WTC11 (cell line): ENCODE data around the gene SRPX. TPM values are rescaled to one million over a fixed set of nuclear protein-coding genes. Genes with fewer than 3 reads are reported as not detected.

Source experiments
- ATAC-seq: fragments of 200-7000 bp; cut with Tn5 transposase; 2 replicates; pipeline ENCODE4 v1.10.0; 2021; ENCODE audit warnings: mild to moderate bottlenecking, moderate library complexity
- CTCF ChIA-PET: fragments of 300-600 bp; sonication (Branson Sonifier 250); formaldehyde crosslinking; loops from one replicate; lab custom pipeline; 2021; ENCODE audit warnings: antibody characterized with exemption; lab: Charles Lee
- POLR2A ChIA-PET: fragments of 350-600 bp; sonication (Branson Sonifier 250); formaldehyde crosslinking; loops from one replicate; lab custom pipeline; 2021; ENCODE audit warnings: antibody characterized with exemption; lab: Charles Lee
- DNase-seq: peaks from one replicate; pipeline ENCODE4 v3.0.0; 2021; ENCODE audit warnings: low spot score
- H3K27ac Mint-ChIP-seq: 2 replicates; pipeline ENCODE4 v1.8.0; 2021; ENCODE audit warnings: mixed read lengths
- H3K27me3 Mint-ChIP-seq: 2 replicates; pipeline ENCODE4 v1.8.0; 2021; ENCODE audit warnings: low read depth, mild to moderate bottlenecking, moderate library complexity, mixed read lengths
- H3K36me3 Mint-ChIP-seq: 2 replicates; pipeline ENCODE4 v1.8.0; 2021; ENCODE audit warnings: mixed read lengths
- H3K4me1 Mint-ChIP-seq: 2 replicates; pipeline ENCODE4 v1.8.0; 2022; ENCODE audit warnings: mixed read lengths
- H3K4me3 Mint-ChIP-seq: 2 replicates; pipeline ENCODE4 v1.8.0; 2021; ENCODE audit warnings: mild to moderate bottlenecking, moderate library complexity, mixed read lengths
- H3K9me3 Mint-ChIP-seq: 2 replicates; pipeline ENCODE4 v1.8.0; 2021; ENCODE audit warnings: mixed read lengths
- AFF4 ChIP-seq: sonication (generic); formaldehyde crosslinking; IDR thresholded peaks from 2 replicates; pipeline ENCODE4 v1.8.1; 2023; ENCODE audit warnings: mild to moderate bottlenecking, missing genetic modification reagents, borderline replicate concordance
- ATF6 ChIP-seq: sonication (generic); formaldehyde crosslinking; IDR thresholded peaks from 2 replicates; pipeline ENCODE4 v1.8.1; 2023; ENCODE audit warnings: mild to moderate bottlenecking, missing genetic modification reagents
- CREM ChIP-seq: sonication (generic); formaldehyde crosslinking; IDR thresholded peaks from 2 replicates; pipeline ENCODE4 v1.8.1; 2022; ENCODE audit warnings: mild to moderate bottlenecking, missing genetic modification reagents, moderate library complexity
- HMGA2 ChIP-seq: fragments of 250-450 bp; sonication (Bioruptor Pico); IDR thresholded peaks from 2 replicates; pipeline ENCODE4 v1.4.0; 2021; ENCODE audit warnings: mild to moderate bottlenecking, moderate library complexity
- RELA ChIP-seq: sonication (generic); formaldehyde crosslinking; IDR thresholded peaks from 2 replicates; pipeline ENCODE4 v1.8.1; 2022; ENCODE audit warnings: missing genetic modification reagents, mild to moderate bottlenecking, borderline replicate concordance
- STAT6 ChIP-seq: sonication (generic); formaldehyde crosslinking; conservative IDR thresholded peaks from 2 replicates; pipeline ENCODE4 v1.8.1; 2023; ENCODE audit warnings: mild to moderate bottlenecking, low read depth, missing genetic modification reagents, moderate library complexity
- ZNF532 ChIP-seq: fragments of 250-450 bp; sonication (Bioruptor Pico); IDR thresholded peaks from 2 replicates; pipeline ENCODE4 v1.9.0; 2021; ENCODE audit warnings: mild to moderate bottlenecking, borderline replicate concordance
- total RNA-seq: library from RNA; stranded (reverse); gene quantifications from 3 replicates; pipeline ENCODE4 v1.2.3, GENCODE V29; 2021
- TF ChIP-seq, protein P1 (sequence below): fragments of 250-450 bp; sonication (Bioruptor Pico); conservative IDR thresholded peaks from 2 replicates; pipeline ENCODE4 v1.9.0; 2021; ENCODE audit warnings: mild to moderate bottlenecking
- TF ChIP-seq, protein P2 (sequence below): sonication (generic); formaldehyde crosslinking; IDR thresholded peaks from 2 replicates; pipeline ENCODE4 v1.8.1; 2022; ENCODE audit warnings: low read depth, missing genetic modification reagents, borderline replicate concordance
- TF ChIP-seq, protein P3 (sequence below): fragments of 250-450 bp; sonication (Bioruptor Pico); IDR thresholded peaks from 2 replicates; pipeline ENCODE4 v1.8.0; 2021; ENCODE audit warnings: mild to moderate bottlenecking
- TF ChIP-seq, protein P4 (sequence below): sonication (generic); formaldehyde crosslinking; IDR thresholded peaks from 2 replicates; pipeline ENCODE4 v1.8.1; 2023; ENCODE audit warnings: mild to moderate bottlenecking, missing genetic modification reagents

SRPX gene
- total RNA-seq, 1 experiment from 2014 or later: 7.7 TPM

- TF ChIP-seq STAT6 (CRISPR knock-in tag): no peak
- no peak for TF ChIP-seq HMGA2
Observed at GRCh38 chrX:38154818-38155217, 65.9 kb downstream of the SRPX start (continued).

- no peak for TF ChIP-seq AFF4 (CRISPR knock-in tag)
- TF ChIP-seq, protein P1, sequence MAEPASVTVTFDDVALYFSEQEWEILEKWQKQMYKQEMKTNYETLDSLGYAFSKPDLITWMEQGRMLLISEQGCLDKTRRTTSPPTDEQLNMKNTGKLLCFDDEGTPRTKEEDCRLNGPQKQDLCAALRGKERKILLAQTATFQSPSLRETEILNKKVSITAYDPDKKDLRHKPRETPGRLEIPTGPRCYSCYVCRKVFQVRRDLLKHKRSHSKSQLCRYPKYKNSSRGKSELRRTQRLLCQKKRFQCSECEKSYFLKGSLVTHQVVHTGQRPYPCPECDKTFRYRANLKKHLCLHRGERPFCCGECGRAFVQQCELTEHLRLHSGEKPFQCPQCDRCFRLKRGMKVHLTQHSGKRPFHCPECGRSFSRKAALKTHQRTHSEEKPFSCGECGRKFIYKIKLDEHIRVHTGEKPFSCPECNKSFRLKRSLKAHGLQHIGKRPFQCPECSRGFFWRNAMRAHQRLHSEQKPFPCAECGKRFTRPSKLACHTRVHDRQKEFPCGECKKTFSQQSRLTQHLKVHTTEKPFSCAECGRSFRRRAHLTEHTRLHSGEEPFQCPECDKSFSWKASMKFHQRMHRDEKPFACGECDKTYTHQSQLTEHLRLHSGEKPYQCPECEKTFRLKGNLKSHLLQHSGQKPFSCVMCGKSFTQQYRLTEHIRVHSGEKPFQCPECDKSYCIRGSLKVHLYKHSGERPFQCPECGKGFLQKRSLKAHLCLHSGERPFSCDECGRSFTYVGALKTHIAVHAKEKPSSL (CRISPR knock-in tag): no peak
- no peak for TF ChIP-seq CREM (CRISPR knock-in tag)
- TF ChIP-seq ZNF532 (CRISPR knock-in tag): no peak
- TF ChIP-seq, protein P2, sequence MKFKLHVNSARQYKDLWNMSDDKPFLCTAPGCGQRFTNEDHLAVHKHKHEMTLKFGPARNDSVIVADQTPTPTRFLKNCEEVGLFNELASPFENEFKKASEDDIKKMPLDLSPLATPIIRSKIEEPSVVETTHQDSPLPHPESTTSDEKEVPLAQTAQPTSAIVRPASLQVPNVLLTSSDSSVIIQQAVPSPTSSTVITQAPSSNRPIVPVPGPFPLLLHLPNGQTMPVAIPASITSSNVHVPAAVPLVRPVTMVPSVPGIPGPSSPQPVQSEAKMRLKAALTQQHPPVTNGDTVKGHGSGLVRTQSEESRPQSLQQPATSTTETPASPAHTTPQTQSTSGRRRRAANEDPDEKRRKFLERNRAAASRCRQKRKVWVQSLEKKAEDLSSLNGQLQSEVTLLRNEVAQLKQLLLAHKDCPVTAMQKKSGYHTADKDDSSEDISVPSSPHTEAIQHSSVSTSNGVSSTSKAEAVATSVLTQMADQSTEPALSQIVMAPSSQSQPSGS (CRISPR knock-in tag): no peak
- TF ChIP-seq, protein P3, sequence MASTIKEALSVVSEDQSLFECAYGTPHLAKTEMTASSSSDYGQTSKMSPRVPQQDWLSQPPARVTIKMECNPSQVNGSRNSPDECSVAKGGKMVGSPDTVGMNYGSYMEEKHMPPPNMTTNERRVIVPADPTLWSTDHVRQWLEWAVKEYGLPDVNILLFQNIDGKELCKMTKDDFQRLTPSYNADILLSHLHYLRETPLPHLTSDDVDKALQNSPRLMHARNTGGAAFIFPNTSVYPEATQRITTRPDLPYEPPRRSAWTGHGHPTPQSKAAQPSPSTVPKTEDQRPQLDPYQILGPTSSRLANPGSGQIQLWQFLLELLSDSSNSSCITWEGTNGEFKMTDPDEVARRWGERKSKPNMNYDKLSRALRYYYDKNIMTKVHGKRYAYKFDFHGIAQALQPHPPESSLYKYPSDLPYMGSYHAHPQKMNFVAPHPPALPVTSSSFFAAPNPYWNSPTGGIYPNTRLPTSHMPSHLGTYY (CRISPR knock-in tag): no peak
- no peak for TF ChIP-seq ATF6
- TF ChIP-seq, protein P4, sequence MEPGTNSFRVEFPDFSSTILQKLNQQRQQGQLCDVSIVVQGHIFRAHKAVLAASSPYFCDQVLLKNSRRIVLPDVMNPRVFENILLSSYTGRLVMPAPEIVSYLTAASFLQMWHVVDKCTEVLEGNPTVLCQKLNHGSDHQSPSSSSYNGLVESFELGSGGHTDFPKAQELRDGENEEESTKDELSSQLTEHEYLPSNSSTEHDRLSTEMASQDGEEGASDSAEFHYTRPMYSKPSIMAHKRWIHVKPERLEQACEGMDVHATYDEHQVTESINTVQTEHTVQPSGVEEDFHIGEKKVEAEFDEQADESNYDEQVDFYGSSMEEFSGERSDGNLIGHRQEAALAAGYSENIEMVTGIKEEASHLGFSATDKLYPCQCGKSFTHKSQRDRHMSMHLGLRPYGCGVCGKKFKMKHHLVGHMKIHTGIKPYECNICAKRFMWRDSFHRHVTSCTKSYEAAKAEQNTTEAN (CRISPR knock-in tag): no peak
- TF ChIP-seq RELA (CRISPR knock-in tag): no peak
- TF ChIP-seq, all 79 proteins: peak for 0
- no peak overlapping the region for H3K4me3 Mint-ChIP-seq
- ChIA-PET POLR2A (no interaction called here), CTCF (no interaction called here)
- no peaks in the 10 kb centered on the region for H3K9me3 Mint-ChIP-seq
- ATAC-seq (no peak), DNase-seq (no peak)
- peaks cover 7% of the 10 kb centered on the region for H3K4me1 Mint-ChIP-seq
- H3K27me3 Mint-ChIP-seq: no peaks in the 10 kb centered on the region
- no peak overlapping the region for H3K27ac Mint-ChIP-seq
- H3K36me3 Mint-ChIP-seq: no peaks in the 10 kb centered on the region
Observed at GRCh38 chrX:38154340-38154739, 66.3 kb downstream of the SRPX start.
